ENCODE data around the gene KRTAP19-1. TPM values are rescaled to one million over a fixed set of nuclear protein-coding genes. Genes with fewer than 3 reads are reported as not detected.
A peak's percentile ranks its signal among the peaks of the same experiment; 100 is the strongest.

The KRTAP19-1 gene
- total and polyA plus RNA-seq, 3 donors from 2014 or later, result not detected

DNA sequence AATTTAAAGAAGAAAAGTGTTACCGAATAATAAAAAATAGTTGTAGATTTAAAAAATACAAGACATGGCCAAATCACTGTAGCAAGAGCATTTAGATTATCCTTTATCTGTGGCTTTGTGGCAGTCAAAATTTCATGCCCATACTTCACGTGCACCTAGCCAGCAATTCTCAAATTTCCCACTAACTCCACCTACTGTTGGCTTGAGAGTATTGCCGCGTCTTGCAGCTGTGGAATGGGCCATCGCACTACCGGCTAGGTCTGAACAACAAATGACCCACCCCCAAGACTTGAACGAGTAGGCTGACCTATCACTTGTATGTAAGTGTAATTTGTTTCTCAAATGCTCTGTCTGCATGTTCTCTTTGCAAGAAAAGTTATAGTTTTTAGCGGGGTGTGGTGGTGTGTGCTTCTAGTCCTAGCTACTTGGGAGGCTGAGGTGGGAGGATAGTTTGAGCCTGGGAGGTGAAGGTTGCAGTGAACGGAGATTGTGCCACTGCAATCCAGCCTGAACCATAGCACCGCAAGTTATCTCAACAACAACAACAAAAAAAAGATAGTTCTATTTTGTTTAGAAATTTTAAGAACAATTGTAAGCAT, 46.0 kb downstream of the KRTAP19-1 start:
- intact Hi-C loops (cut with DNase I; ENCODE audit: low total_unique reads), result no loop called here
- peak; percentile 57 for DNase-seq
- 20 to 24% methylated on average over 10 of the region's 10 CpGs for WGBS, 2 donors

GRCh38 chr21:30430170-30430655, 50.0 kb downstream of the KRTAP19-1 start, which contains the start of gene KRTAP13-4:
TSS of gene KRTAP13-4 (plus strand) at chr21:30430220. CDS start at chr21:30430276, 56 bp downstream.
- TF ChIP-seq CTCF (IDR thresholded peaks at IDR 0.05), result no peak
- TF ChIP-seq POLR2A (IDR thresholded peaks at IDR 0.05), result no peak
- no peak for DNase-seq
- Histone ChIP-seq H3K36me3 (ENCODE audit: low read depth, missing control alignments) (no peaks in the 10 kb centered on the region), H3K4me1 (no peaks in the 10 kb centered on the region), H3K4me3 (no peak within 1 kb of the TSS), H3K9me3 (no peaks in the 10 kb centered on the region), H3K27ac (no peak within 1 kb of the TSS), H3K27me3 (no peaks in the 10 kb centered on the region)
- 79 to 81% methylated on average over 9 of the region's 9 CpGs for WGBS, 2 donors
- intact Hi-C loops (cut with DNase I; ENCODE audit: low total_unique reads), result no loop called here

More for the DNA sequence above, 46.0 kb downstream of the KRTAP19-1 start:
- Histone ChIP-seq H3K4me1 (no peaks in the 10 kb centered on the region), H3K4me3 (no peak overlapping the region), H3K27ac (no peak overlapping the region), H3K9me3 (no peaks in the 10 kb centered on the region), H3K36me3 (ENCODE audit: low read depth, missing control alignments) (no peaks in the 10 kb centered on the region), H3K27me3 (no peaks in the 10 kb centered on the region)
- TF ChIP-seq CTCF (IDR thresholded peaks at IDR 0.05) (peak; percentile 7 to 53 (median 46)), POLR2A (IDR thresholded peaks at IDR 0.05) (no peak)

Small RNA genes within 50 kb of the gene (small RNA-seq; reads per million reads assigned to genes)
- 0 reads per million in 2 donors for gene AP000567.1
- gene KRTAP19-10P, result 0 reads per million in 2 donors
- 0 reads per million in 2 donors for gene KRTAP19-9P

Other genes starting within 250 kb of the KRTAP19-1 start
- not detected for gene KRTAP24-1, start 197.4 kb downstream of the KRTAP19-1 start, total RNA-seq
- not detected for gene KRTAP24-1, start 197.4 kb downstream of the KRTAP19-1 start, polyA plus RNA-seq (ENCODE audit: insufficient read depth, low read depth, low replicate concordance)
- not detected for gene KRTAP25-1, start 190.9 kb downstream of the KRTAP19-1 start, total RNA-seq
- not detected for gene KRTAP25-1, start 190.9 kb downstream of the KRTAP19-1 start, polyA plus RNA-seq (ENCODE audit: insufficient read depth, low read depth, low replicate concordance)
- gene KRTAP26-1, start 160.1 kb downstream of the KRTAP19-1 start, total RNA-seq, result under 1 TPM in 1 of 2 donors, not detected in 1; 0.37 TPM
- gene KRTAP26-1, start 160.1 kb downstream of the KRTAP19-1 start, polyA plus RNA-seq (ENCODE audit: insufficient read depth, low read depth, low replicate concordance), result not detected
- gene KRTAP27-1, start 142.7 kb downstream of the KRTAP19-1 start, total RNA-seq, result not detected
- not detected for gene KRTAP27-1, start 142.7 kb downstream of the KRTAP19-1 start, polyA plus RNA-seq (ENCODE audit: insufficient read depth, low read depth, low replicate concordance)
- not detected for gene KRTAP23-1, start 131.8 kb downstream of the KRTAP19-1 start, total RNA-seq
- gene KRTAP23-1, start 131.8 kb downstream of the KRTAP19-1 start, polyA plus RNA-seq (ENCODE audit: insufficient read depth, low read depth, low replicate concordance), result not detected
- not detected for gene KRTAP13-2, start 108.1 kb downstream of the KRTAP19-1 start, total RNA-seq
- gene KRTAP13-2, start 108.1 kb downstream of the KRTAP19-1 start, polyA plus RNA-seq (ENCODE audit: insufficient read depth, low read depth, low replicate concordance), result not detected
- gene KRTAP13-1, start 84.3 kb downstream of the KRTAP19-1 start, total RNA-seq, result not detected
- not detected for gene KRTAP13-1, start 84.3 kb downstream of the KRTAP19-1 start, polyA plus RNA-seq (ENCODE audit: insufficient read depth, low read depth, low replicate concordance)
- gene KRTAP13-3, start 54.4 kb downstream of the KRTAP19-1 start, total RNA-seq, result not detected
- gene KRTAP13-3, start 54.4 kb downstream of the KRTAP19-1 start, polyA plus RNA-seq (ENCODE audit: insufficient read depth, low read depth, low replicate concordance), result not detected
- not detected for gene KRTAP13-4, start 50.1 kb downstream of the KRTAP19-1 start, total RNA-seq
- gene KRTAP13-4, start 50.1 kb downstream of the KRTAP19-1 start, polyA plus RNA-seq (ENCODE audit: insufficient read depth, low read depth, low replicate concordance), result not detected
- gene KRTAP15-1, start 40.1 kb downstream of the KRTAP19-1 start, total RNA-seq, result not detected
- not detected for gene KRTAP15-1, start 40.1 kb downstream of the KRTAP19-1 start, polyA plus RNA-seq (ENCODE audit: insufficient read depth, low read depth, low replicate concordance)
- gene KRTAP19-2, start 7.1 kb upstream of the KRTAP19-1 start, total RNA-seq, result not detected
- gene KRTAP19-2, start 7.1 kb upstream of the KRTAP19-1 start, polyA plus RNA-seq (ENCODE audit: insufficient read depth, low read depth, low replicate concordance), result not detected
- not detected for gene KRTAP19-3, start 11.6 kb upstream of the KRTAP19-1 start, total RNA-seq
- gene KRTAP19-3, start 11.6 kb upstream of the KRTAP19-1 start, polyA plus RNA-seq (ENCODE audit: insufficient read depth, low read depth, low replicate concordance), result not detected
- not detected for gene KRTAP19-4, start 16.8 kb upstream of the KRTAP19-1 start, total RNA-seq
- gene KRTAP19-4, start 16.8 kb upstream of the KRTAP19-1 start, polyA plus RNA-seq (ENCODE audit: insufficient read depth, low read depth, low replicate concordance), result not detected
- not detected for gene KRTAP19-5, start 21.8 kb upstream of the KRTAP19-1 start, total RNA-seq
- not detected for gene KRTAP19-5, start 21.8 kb upstream of the KRTAP19-1 start, polyA plus RNA-seq (ENCODE audit: insufficient read depth, low read depth, low replicate concordance)
- not detected for gene KRTAP19-6, start 61.5 kb upstream of the KRTAP19-1 start, total RNA-seq
- gene KRTAP19-6, start 61.5 kb upstream of the KRTAP19-1 start, polyA plus RNA-seq (ENCODE audit: insufficient read depth, low read depth, low replicate concordance), result not detected
- gene KRTAP19-7, start 80.9 kb upstream of the KRTAP19-1 start, total RNA-seq, result not detected
- gene KRTAP19-7, start 80.9 kb upstream of the KRTAP19-1 start, polyA plus RNA-seq (ENCODE audit: insufficient read depth, low read depth, low replicate concordance), result not detected
- gene KRTAP22-2, start 110.0 kb upstream of the KRTAP19-1 start, total RNA-seq, result not detected
- gene KRTAP22-2, start 110.0 kb upstream of the KRTAP19-1 start, polyA plus RNA-seq (ENCODE audit: insufficient read depth, low read depth, low replicate concordance), result not detected
- gene KRTAP6-3, start 112.1 kb upstream of the KRTAP19-1 start, total RNA-seq, result 1 to 10 TPM in 1 of 2 donors, under 1 TPM in 1; 0.99 to 1.3 TPM
- gene KRTAP6-3, start 112.1 kb upstream of the KRTAP19-1 start, polyA plus RNA-seq (ENCODE audit: insufficient read depth, low read depth, low replicate concordance), result not detected
- gene KRTAP6-2, start 118.5 kb upstream of the KRTAP19-1 start, total RNA-seq, result not detected
- not detected for gene KRTAP6-2, start 118.5 kb upstream of the KRTAP19-1 start, polyA plus RNA-seq (ENCODE audit: insufficient read depth, low read depth, low replicate concordance)
- not detected for gene KRTAP22-1, start 120.7 kb upstream of the KRTAP19-1 start, total RNA-seq
- not detected for gene KRTAP22-1, start 120.7 kb upstream of the KRTAP19-1 start, polyA plus RNA-seq (ENCODE audit: insufficient read depth, low read depth, low replicate concordance)
- not detected for gene KRTAP6-1, start 133.6 kb upstream of the KRTAP19-1 start, total RNA-seq
- not detected for gene KRTAP6-1, start 133.6 kb upstream of the KRTAP19-1 start, polyA plus RNA-seq (ENCODE audit: insufficient read depth, low read depth, low replicate concordance)
- not detected for gene KRTAP20-1, start 136.1 kb upstream of the KRTAP19-1 start, total RNA-seq
- gene KRTAP20-1, start 136.1 kb upstream of the KRTAP19-1 start, polyA plus RNA-seq (ENCODE audit: insufficient read depth, low read depth, low replicate concordance), result not detected
- not detected for gene KRTAP20-4, start 140.3 kb upstream of the KRTAP19-1 start, total RNA-seq
- not detected for gene KRTAP20-4, start 140.3 kb upstream of the KRTAP19-1 start, polyA plus RNA-seq (ENCODE audit: insufficient read depth, low read depth, low replicate concordance)
- not detected for gene KRTAP20-2, start 154.8 kb upstream of the KRTAP19-1 start, total RNA-seq
- not detected for gene KRTAP20-2, start 154.8 kb upstream of the KRTAP19-1 start, polyA plus RNA-seq (ENCODE audit: insufficient read depth, low read depth, low replicate concordance)
- not detected for gene KRTAP20-3, start 162.5 kb upstream of the KRTAP19-1 start, total RNA-seq
- not detected for gene KRTAP20-3, start 162.5 kb upstream of the KRTAP19-1 start, polyA plus RNA-seq (ENCODE audit: insufficient read depth, low read depth, low replicate concordance)
- not detected for gene KRTAP21-3, start 238.4 kb upstream of the KRTAP19-1 start, total RNA-seq
- gene KRTAP21-3, start 238.4 kb upstream of the KRTAP19-1 start, polyA plus RNA-seq (ENCODE audit: insufficient read depth, low read depth, low replicate concordance), result not detected

All from testis (tissue), 3 donors.